Activated CD4-positive, alpha-beta memory T cell treated with anti-CD3 and anti-CD28 coated beads for 36 hours (primary cell): Measurements from ENCODE around the gene SAP30. TPM values are rescaled to one million over a fixed set of nuclear protein-coding genes. Genes with fewer than 3 reads are reported as not detected.

ENCODE experiments used
- CTCF ChIA-PET: fragments of 350-600 bp; sonication (Branson Sonifier 250); formaldehyde crosslinking; loops from one replicate; lab custom pipeline; 2021; ENCODE audit warnings: antibody characterized with exemption, inconsistent platforms; lab: Charles Lee
- POLR2A ChIA-PET: fragments of 350-600 bp; sonication (Branson Sonifier 250); formaldehyde crosslinking; loops from one replicate; lab custom pipeline; 2021; ENCODE audit warnings: antibody characterized with exemption; lab: Charles Lee
- DNase-seq: peaks from one replicate; pipeline ENCODE4 v3.0.0-alpha.2; 2020
- H3K27ac Mint-ChIP-seq: one replicate; pipeline ENCODE4 v1.8.0; 2021; ENCODE audit warnings: mixed read lengths
- H3K27me3 Mint-ChIP-seq: one replicate; pipeline ENCODE4 v1.8.0; 2021; ENCODE audit warnings: mixed read lengths
- H3K36me3 Mint-ChIP-seq: one replicate; pipeline ENCODE4 v1.8.0; 2021; ENCODE audit warnings: mixed read lengths
- H3K4me1 Mint-ChIP-seq: one replicate; pipeline ENCODE4 v1.8.0; 2021; ENCODE audit warnings: low read depth, mixed read lengths
- H3K4me3 Mint-ChIP-seq: one replicate; pipeline ENCODE4 v1.8.0; 2021; ENCODE audit warnings: mild to moderate bottlenecking, mixed read lengths
- H3K9me3 Mint-ChIP-seq: one replicate; pipeline ENCODE4 v1.8.0; 2021; ENCODE audit warnings: mixed read lengths
- intact Hi-C: fragments of 100-400 bp; cut with micrococcal nuclease; formaldehyde crosslinking; loops from one replicate; pipeline ENCODE4 v1.15.1; 2023
- total RNA-seq, 2 experiments: library from RNA; stranded (reverse); gene quantifications; one replicate each; pipeline ENCODE4 v1.2.3, GENCODE V29; 2021

Gene SAP30
- total RNA-seq, 2 experiments from 2014 or later: 26.1 to 26.5 TPM

- CTCF ChIA-PET: interaction anchor here (1.1 to 2.8 kb wide), 3 partner anchors 13 to 67 kb away, joined by 3 to 10 read pairs (median 3); no protein-coding TSS in a partner anchor
- Mint-ChIP-seq H3K4me3 (no peak overlapping the region), H3K27me3 (peaks cover 2% of the 10 kb centered on the region), H3K27ac (no peak overlapping the region), H3K9me3 (no peaks in the 10 kb centered on the region), H3K4me1 (peaks cover 33% of the 10 kb centered on the region), H3K36me3 (peaks cover 3% of the 10 kb centered on the region)
- POLR2A ChIA-PET: interaction anchor here (1.2 to 1.3 kb wide), 2 partner anchors 33 to 35 kb away, joined by 3 to 13 read pairs; partner anchors contain the start of gene HMGB2
- no peak for DNase-seq
- intact Hi-C loops: no loop called here
Observed at GRCh38 chr4:173367946-173368345, 2.8 kb upstream of the SAP30 start.

DNA sequence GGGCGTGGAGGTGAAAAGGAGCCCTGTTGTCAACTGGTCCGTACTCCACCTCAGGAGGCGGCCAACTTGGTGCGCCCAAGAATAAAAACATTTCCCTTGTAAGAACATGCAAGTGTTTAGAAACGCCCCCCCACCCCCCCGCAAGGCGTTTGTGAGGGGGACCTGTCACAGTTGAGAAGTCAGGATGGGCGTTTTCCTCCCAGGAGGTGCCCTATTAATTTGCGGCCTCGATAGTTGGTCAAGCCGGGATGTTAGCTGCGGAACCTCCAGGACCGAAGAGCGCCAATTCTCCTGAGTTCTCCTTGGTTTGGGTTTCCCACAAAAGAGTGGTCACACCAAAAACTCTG is 651 bp upstream of the SAP30 start:
- Mint-ChIP-seq H3K27me3 (peaks cover 4% of the 10 kb centered on the region), H3K36me3 (peaks cover 8% of the 10 kb centered on the region), H3K9me3 (no peaks in the 10 kb centered on the region), H3K27ac (peak overlapping the region; percentile 99), H3K4me3 (peak overlapping the region; percentile 100), H3K4me1 (peaks cover 38% of the 10 kb centered on the region)
- intact Hi-C loops: loop anchor here (1.0 kb wide), 4 partner anchors 36 to 913 kb away; partner anchors contain the start of genes CEP44, FBXO8, GALNT7 and HMGB2
- DNase-seq: peak; percentile 71
- POLR2A ChIA-PET: interaction anchor here (0.7 to 4.3 kb wide), 5 partner anchors 36 to 202 kb away, joined by 3 to 117 read pairs (median 5); partner anchors contain the start of gene HMGB2
- CTCF ChIA-PET: interaction anchor here (0.9 to 1.5 kb wide), 3 partner anchors 36 to 51 kb away, joined by 3 to 5 read pairs (median 3); partner anchors contain the start of gene HMGB2

DNA sequence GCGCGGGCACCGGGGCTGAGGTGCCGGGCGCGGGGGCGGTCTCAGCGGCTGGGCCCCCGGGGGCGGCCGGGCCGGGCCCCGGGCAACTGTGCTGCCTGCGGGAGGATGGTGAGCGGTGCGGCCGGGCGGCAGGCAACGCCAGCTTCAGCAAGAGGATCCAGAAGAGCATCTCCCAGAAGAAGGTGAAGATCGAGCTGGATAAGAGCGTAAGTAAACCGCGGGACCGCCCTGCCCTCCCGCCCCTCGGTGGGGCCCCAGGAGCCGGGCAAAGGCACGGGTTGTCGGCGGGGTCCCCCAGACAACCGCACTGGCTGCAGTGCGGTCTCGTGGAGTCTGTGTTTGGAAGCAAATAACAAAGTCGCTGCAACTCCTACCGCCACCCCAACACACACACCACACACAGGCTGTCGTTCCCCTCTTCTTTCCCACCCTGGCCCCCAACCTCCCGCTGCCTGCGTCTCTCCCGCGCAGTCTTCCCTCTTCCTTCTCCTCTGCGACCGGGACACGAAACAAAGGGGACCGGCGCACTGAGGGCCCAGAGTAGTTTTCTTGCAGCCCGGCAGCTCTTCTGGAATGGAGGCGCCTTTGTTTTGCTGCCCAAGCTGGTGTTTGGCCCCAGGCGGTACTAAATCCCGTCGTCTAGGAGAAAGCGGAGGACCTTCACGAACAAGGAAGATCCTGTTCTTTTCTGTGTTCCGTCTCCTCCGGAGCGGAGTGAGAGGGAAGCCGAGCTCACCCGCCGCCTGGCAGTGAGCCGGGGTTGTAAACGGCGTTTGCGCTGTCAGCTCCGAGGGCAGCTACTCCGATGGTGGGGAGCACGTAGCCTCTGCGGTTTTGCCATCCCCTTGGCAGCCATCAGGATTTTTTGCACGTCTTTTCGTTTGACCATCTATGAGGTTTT is 788 bp downstream of the SAP30 start:
- peak overlapping the region; percentile 66 for H3K27ac Mint-ChIP-seq
- peak overlapping the region; percentile 94 for H3K4me3 Mint-ChIP-seq
- H3K27me3 Mint-ChIP-seq: peaks cover 4% of the 10 kb centered on the region
- H3K36me3 Mint-ChIP-seq: peaks cover 11% of the 10 kb centered on the region
- intact Hi-C loops: loop anchor here (2.0 kb wide), 1 partner anchor 45 kb away; no protein-coding TSS in a partner anchor
- peaks cover 26% of the 10 kb centered on the region for H3K4me1 Mint-ChIP-seq
- H3K9me3 Mint-ChIP-seq: no peaks in the 10 kb centered on the region
- POLR2A ChIA-PET: interaction anchor here (0.7 to 4.3 kb wide), 3 partner anchors 13 to 41 kb away, joined by 4 to 117 read pairs (median 6); partner anchors contain the start of gene HMGB2
- peak; percentile 57 for DNase-seq
- CTCF ChIA-PET: interaction anchor here (1.2 to 3.2 kb wide), 7 partner anchors 15 to 70 kb away, joined by 3 to 15 read pairs (median 5); partner anchors contain the start of gene HMGB2

- POLR2A ChIA-PET: no interaction called here
Observed at GRCh38 chr4:173374588-173374987, 3.8 kb downstream of the SAP30 start.

DNA sequence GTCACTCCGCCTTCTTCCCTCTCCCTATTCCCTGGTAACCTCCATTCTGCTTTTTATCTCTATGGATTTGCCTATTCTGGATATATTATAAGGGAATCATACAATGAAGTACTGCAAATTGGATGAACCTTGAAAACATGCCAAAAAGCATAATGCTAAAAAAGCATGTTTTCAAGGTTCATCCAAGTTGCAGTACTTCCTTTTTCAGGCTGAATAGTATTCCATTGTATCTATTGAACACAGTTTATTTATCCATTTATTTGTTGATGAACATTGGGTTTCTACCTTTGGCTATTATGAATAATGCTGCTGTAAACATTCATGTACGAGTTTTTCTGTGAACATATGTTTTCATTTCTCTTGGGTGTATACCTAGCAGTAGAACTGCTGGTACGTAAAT is 9.2 kb downstream of the SAP30 start:
- ChIA-PET CTCF (interaction anchor here (1.0 kb wide), 1 partner anchor 40 kb away, joined by 3 read pairs; no protein-coding TSS in a partner anchor), POLR2A (no interaction called here)
- Mint-ChIP-seq H3K27me3 (peaks cover 1% of the 10 kb centered on the region), H3K4me3 (no peak overlapping the region), H3K36me3 (peaks cover 6% of the 10 kb centered on the region), H3K9me3 (no peaks in the 10 kb centered on the region), H3K4me1 (no peaks in the 10 kb centered on the region), H3K27ac (no peak overlapping the region)
- no peak for DNase-seq
- intact Hi-C loops: no loop called here

More at GRCh38 chr4:173374588-173374987, 3.8 kb downstream of the SAP30 start:
- Mint-ChIP-seq H3K4me1 (peaks cover 10% of the 10 kb centered on the region), H3K4me3 (no peak overlapping the region), H3K27me3 (peaks cover 4% of the 10 kb centered on the region), H3K36me3 (peaks cover 11% of the 10 kb centered on the region), H3K9me3 (no peaks in the 10 kb centered on the region), H3K27ac (no peak overlapping the region)
- DNase-seq: no peak
- intact Hi-C loops: no loop called here
- CTCF ChIA-PET: interaction anchor here (1.8 kb wide), 1 partner anchor 73 kb away, joined by 5 read pairs; no protein-coding TSS in a partner anchor

DNA sequence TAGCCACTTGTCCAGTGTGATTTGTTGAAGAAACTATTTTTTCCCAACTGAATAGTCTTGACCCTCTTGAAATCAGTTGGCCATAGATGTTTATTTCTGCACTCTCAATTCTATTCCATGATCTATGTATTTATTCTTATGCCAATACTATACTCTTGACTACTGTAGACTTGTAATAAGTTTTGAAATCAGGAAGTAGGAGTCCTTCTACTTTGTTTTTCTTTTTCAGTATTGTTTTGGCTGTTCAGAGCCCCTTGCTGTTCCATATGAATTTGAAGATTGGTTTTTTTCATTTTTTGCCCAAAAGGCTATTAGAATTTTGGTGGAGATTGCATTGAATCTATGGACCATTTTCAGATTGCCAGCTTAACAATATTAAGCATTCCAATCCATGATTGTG is 10.2 kb downstream of the SAP30 start:
- H3K36me3 Mint-ChIP-seq: peaks cover 3% of the 10 kb centered on the region
- CTCF ChIA-PET: no interaction called here

DNA sequence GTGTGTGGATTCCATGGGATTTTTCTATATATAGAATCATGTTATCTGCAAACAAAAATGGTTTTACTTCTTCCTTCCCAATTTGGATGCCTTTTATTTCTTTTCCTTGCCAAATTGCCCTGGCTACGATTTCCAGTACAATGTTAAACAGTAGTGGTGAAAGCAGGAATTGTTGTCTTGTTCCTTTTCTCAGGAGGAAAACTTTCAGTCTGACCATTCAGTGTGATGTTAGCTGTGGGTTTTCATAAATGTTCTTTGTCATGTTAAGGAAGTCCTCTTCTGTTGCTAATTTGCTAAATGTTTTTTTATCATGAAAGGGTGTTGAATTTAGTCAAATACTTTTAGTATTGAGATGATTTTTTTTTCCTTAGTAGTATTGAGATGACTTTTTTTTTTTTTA is 10.9 kb downstream of the SAP30 start:
- ChIA-PET POLR2A (no interaction called here), CTCF (interaction anchor here (1.5 kb wide), 1 partner anchor 62 kb away, joined by 3 read pairs; no protein-coding TSS in a partner anchor)
- no peak for DNase-seq
- Mint-ChIP-seq H3K27ac (no peak overlapping the region), H3K27me3 (peaks cover 1% of the 10 kb centered on the region), H3K9me3 (no peaks in the 10 kb centered on the region), H3K4me3 (no peak overlapping the region), H3K4me1 (no peaks in the 10 kb centered on the region), H3K36me3 (peaks cover 2% of the 10 kb centered on the region)
- intact Hi-C loops: no loop called here

More for the DNA sequence above, 10.2 kb downstream of the SAP30 start:
- Mint-ChIP-seq H3K4me3 (no peak overlapping the region), H3K27me3 (peaks cover 1% of the 10 kb centered on the region), H3K9me3 (no peaks in the 10 kb centered on the region), H3K27ac (no peak overlapping the region), H3K4me1 (no peaks in the 10 kb centered on the region)
- intact Hi-C loops: no loop called here
- POLR2A ChIA-PET: no interaction called here
- no peak for DNase-seq

DNA sequence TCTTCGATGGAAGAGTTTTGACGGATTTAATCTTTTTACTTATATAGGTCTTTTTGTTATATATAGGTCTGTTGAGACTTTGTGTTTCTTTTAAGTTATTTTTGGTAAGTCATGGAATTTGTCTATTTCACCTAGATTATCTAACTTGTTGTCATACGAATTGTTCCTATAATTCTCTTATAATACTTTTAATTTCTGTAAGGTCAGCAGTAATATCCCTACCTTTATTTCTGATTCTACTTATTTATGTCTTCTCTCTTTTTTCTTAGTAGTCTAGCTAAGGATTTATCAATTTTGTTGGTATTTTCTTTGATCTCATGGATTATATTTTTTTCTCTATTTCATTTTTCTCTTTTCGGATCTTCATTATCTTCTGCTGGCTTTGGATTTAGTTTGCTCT is 11.6 kb downstream of the SAP30 start:
- no peak for DNase-seq
- ChIA-PET POLR2A (no interaction called here), CTCF (interaction anchor here (0.8 to 1.5 kb wide), 3 partner anchors 11 to 63 kb away, joined by 3 to 4 read pairs (median 3); no protein-coding TSS in a partner anchor)
- intact Hi-C loops: no loop called here
- no peaks in the 10 kb centered on the region for H3K4me1 Mint-ChIP-seq
- H3K27ac Mint-ChIP-seq: no peak overlapping the region
- H3K36me3 Mint-ChIP-seq: peaks cover 2% of the 10 kb centered on the region
- peaks cover 1% of the 10 kb centered on the region for H3K27me3 Mint-ChIP-seq
- no peaks in the 10 kb centered on the region for H3K9me3 Mint-ChIP-seq
- no peak overlapping the region for H3K4me3 Mint-ChIP-seq

DNA sequence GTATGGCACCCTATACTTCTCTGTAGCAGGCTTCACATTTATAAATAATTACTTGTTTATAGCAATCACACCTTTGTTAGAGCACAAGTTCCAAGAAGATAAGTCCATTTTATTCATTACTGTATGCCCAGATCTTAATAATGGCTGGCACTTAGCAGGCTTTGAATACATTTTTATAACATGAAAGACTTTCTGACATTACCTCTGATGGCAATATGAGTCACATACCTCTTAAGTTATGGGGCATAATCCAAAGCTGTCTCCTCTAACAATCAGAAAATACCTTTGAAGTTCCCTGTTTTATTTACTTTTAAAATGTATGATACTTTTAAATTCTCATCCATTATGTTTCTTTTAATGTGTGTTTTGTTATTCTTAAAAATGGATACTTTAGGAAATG is 16.0 kb downstream of the SAP30 start:
- Mint-ChIP-seq H3K4me1 (no peaks in the 10 kb centered on the region), H3K36me3 (peaks cover 2% of the 10 kb centered on the region), H3K27me3 (peaks cover 3% of the 10 kb centered on the region), H3K27ac (no peak overlapping the region), H3K4me3 (no peak overlapping the region), H3K9me3 (no peaks in the 10 kb centered on the region)
- intact Hi-C loops: no loop called here
- ChIA-PET CTCF (no interaction called here), POLR2A (no interaction called here)
- no peak for DNase-seq

- CTCF ChIA-PET: no interaction called here
Observed at GRCh38 chr4:173391701-173392100, 20.9 kb downstream of the SAP30 start.

GRCh38 chr4:173397604-173398003 is 26.9 kb downstream of the SAP30 start:
- Mint-ChIP-seq H3K9me3 (no peaks in the 10 kb centered on the region), H3K4me3 (no peak overlapping the region), H3K27me3 (no peaks in the 10 kb centered on the region), H3K4me1 (no peaks in the 10 kb centered on the region), H3K27ac (no peak overlapping the region), H3K36me3 (peaks cover 4% of the 10 kb centered on the region)
- DNase-seq: no peak
- POLR2A ChIA-PET: no interaction called here
- CTCF ChIA-PET: interaction anchor here (0.6 to 1.6 kb wide), 3 partner anchors 15 to 96 kb away, joined by 3 read pairs; no protein-coding TSS in a partner anchor
- intact Hi-C loops: no loop called here

More at GRCh38 chr4:173391701-173392100, 20.9 kb downstream of the SAP30 start:
- Mint-ChIP-seq H3K27ac (no peak overlapping the region), H3K27me3 (peaks cover 2% of the 10 kb centered on the region), H3K36me3 (peaks cover 4% of the 10 kb centered on the region), H3K9me3 (no peaks in the 10 kb centered on the region), H3K4me1 (no peaks in the 10 kb centered on the region), H3K4me3 (no peak overlapping the region)
- DNase-seq: no peak
- POLR2A ChIA-PET: no interaction called here
- intact Hi-C loops: no loop called here

DNA sequence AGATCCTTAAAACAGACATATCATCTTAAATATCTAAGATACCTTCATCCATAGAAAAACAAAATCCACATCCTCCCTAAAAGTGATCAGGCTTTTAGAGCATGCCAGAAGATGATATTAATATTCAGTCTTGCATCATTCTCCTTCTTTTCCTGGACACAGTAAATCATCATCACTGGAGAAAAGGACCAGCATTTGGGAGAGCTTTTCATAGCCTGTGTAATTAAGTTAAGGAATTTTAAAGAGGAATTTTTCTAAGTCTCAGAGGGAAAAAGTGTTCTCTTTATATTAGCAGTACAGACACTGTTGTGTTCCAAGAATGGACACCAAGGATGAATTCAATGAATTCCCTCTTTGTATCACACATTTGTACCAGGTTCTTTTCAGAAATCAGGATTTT is 27.5 kb downstream of the SAP30 start:
- no peaks in the 10 kb centered on the region for H3K4me1 Mint-ChIP-seq

More for the DNA sequence above, 27.5 kb downstream of the SAP30 start:
- Mint-ChIP-seq H3K4me3 (no peak overlapping the region), H3K36me3 (peaks cover 4% of the 10 kb centered on the region), H3K27ac (no peak overlapping the region), H3K27me3 (no peaks in the 10 kb centered on the region), H3K9me3 (no peaks in the 10 kb centered on the region)
- intact Hi-C loops: no loop called here
- no peak for DNase-seq
- ChIA-PET CTCF (interaction anchor here (1.3 to 1.6 kb wide), 2 partner anchors 15 to 96 kb away, joined by 3 read pairs; no protein-coding TSS in a partner anchor), POLR2A (no interaction called here)
